ENCODE data around the gene IGLL1.

GRCh38 chr22:23598805-23599518 is 18.9 kb upstream of the IGLL1 start:
- no peak for TF ChIP-seq SPI1 (IDR thresholded peaks at IDR 0.05; ENCODE audit: low read depth, low read length)
- TF ChIP-seq POLR2A (IDR thresholded peaks at IDR 0.05; ENCODE audit: low read depth, low read length) = no peak
- TF ChIP-seq PAX5 (IDR thresholded peaks at IDR 0.05; ENCODE audit: insufficient read depth, low read length, severe bottlenecking) = no peak
- TF ChIP-seq POLR2AphosphoS5 (IDR thresholded peaks at IDR 0.05; ENCODE audit: low read depth, low read length) = no peak
